ENCODE measurements around the gene TFRC. TPM values are rescaled to one million over a fixed set of nuclear protein-coding genes. Genes with fewer than 3 reads are reported as not detected.
A peak's percentile ranks its signal among the peaks of the same experiment; 100 is the strongest.
"Not testable (repeated sequence)": the region's sequence is repeated elsewhere in the genome, so short reads cannot be mapped to it uniquely, and the experiment has no call there.

Gene TFRC
- total RNA-seq, 2 donors from 2014 or later = 396 to 546 TPM

DNA sequence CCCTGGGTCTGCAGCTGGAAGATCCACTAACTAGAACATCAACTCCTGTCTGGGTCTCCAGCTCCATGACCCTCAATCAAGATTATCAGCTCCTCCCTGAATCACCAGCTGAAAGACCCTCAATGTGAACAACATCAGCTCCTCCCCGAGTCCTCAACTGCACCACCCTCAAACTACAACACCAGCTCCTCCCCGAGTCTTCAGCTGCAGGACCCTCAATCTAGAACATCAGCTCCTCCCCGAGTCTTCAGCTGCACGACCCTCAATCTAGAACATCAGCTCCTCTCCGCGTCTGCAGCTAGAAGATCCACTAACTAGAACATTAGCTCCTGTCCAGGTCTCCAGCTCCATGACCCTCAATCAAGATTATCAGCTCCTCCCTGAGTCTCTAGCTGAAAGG lies 79.2 kb downstream of the TFRC start:
- not testable (repeated sequence) for DNase-seq (ENCODE audit: low spot score in 2 of 2); H3K36me3 Mint-ChIP-seq; ATAC-seq; H3K9me3 Mint-ChIP-seq; H3K27ac Mint-ChIP-seq

DNA sequence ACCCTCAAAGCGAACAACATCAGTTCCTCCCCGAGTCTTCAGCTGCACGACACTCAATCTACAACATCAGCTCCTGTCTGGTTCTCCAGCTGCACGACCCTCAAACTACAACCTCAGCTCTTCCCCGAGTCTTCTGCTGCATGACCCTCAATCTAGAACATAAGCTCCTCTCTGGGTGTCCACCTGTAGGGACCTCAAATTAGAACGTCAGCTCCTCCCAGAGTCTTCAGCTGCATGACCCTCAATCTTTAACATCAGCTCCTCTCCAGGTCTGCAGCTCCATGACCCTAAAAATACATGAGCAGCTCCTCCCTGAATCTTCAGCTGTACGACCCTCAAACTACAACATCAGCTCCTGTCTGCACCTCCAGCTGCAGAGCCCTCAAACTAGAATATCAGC lies 80.7 kb downstream of the TFRC start:
- not testable (repeated sequence) for DNase-seq (ENCODE audit: low spot score in 2 of 2); H3K36me3 Mint-ChIP-seq; H3K9me3 Mint-ChIP-seq; H3K27ac Mint-ChIP-seq; ATAC-seq

DNA sequence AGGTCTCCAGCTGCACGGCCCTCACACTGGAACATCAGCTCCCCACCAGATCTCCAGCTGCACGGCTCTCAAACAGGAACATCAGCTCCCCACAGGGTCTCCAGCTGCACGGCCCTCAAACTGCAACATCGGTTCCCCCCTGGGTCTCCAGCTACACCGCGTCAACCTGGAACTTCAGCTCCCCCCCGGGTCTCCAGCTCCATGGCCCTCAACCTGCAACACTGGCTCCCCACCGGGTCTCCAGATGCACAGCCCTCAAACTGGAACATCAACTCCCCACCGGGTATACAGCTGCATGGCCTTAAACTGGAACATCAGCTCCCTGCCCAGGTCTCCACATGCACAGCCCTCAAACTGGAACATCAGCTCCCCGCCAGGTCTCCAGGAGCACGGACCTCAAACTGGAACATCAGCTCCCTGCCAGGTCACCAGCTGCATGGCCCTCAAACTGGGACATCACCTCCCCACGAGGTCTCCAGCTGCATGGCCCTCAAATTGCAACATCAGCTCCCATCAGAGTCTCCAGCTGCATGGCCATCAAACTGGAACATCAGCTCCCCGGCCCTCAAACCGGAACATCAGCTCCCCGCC lies 81.4 kb downstream of the TFRC start:
- H3K36me3 Mint-ChIP-seq; H3K9me3 Mint-ChIP-seq; H3K27ac Mint-ChIP-seq; DNase-seq (ENCODE audit: low spot score in 2 of 2); ATAC-seq: not testable (repeated sequence)

DNA sequence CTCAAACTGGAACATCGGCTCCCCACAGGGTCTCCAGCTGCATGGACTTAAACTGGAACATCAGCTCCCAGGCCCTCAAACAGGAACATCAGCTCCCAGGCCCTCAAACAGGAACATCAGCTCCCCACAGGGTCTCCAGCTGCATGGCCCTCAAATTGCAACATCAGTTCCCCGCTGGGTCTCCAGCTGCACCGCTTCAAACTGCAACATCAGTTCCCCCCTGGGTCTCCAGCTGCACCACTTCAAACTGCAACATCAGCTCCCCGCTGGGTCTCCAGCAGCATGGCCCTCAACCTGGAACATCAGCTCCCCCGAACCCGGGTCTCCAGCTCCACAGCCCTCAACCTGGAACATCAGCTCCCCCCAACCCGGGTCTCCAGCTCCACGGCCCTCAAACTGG lies 82.0 kb downstream of the TFRC start:
- H3K36me3 Mint-ChIP-seq = no peaks in the 10 kb centered on the region
- no peaks in the 10 kb centered on the region for H3K9me3 Mint-ChIP-seq
- H3K27ac Mint-ChIP-seq = peak overlapping the region in 1 of 2 donors; percentile 13
- DNase-seq (ENCODE audit: low spot score in 2 of 2) (no peak), ATAC-seq (no peak)

Other genes with a start within 250 kb of the TFRC start
- 10 to 100 TPM; 55.1 to 78.1 TPM for gene TNK2, start 173.5 kb downstream of the TFRC start, total RNA-seq
- not detected for gene ZDHHC19, start 129.3 kb upstream of the TFRC start, total RNA-seq
- not detected for gene SLC51A, start 134.4 kb upstream of the TFRC start, total RNA-seq
- gene PCYT1A, start 205.6 kb upstream of the TFRC start, total RNA-seq = 10 to 100 TPM; 28.1 to 40.3 TPM
- 10 to 100 TPM in 1 of 2 donors, 1 to 10 TPM in 1; 7.4 to 13.1 TPM for gene DYNLT2B, start 236.2 kb upstream of the TFRC start, total RNA-seq

All from activated naive CD4-positive, alpha-beta T cell treated with anti-CD3 and anti-CD28 coated beads, Interleukin-2, amount 50 U/mL, for 72 hours (primary cell).